GM18951 (cell line): ENCODE results near the gene LINGO1.

Source experiments
- POLR2A ChIP-seq: IDR thresholded peaks from 4 replicates; pipeline ENCODE4 v1.6.1; 2011; ENCODE audit warnings: mild to moderate bottlenecking; ENCODE audit not compliant: insufficient read length, insufficient read depth; ENCODE audit errors: extremely low read depth
- in situ Hi-C: fragments of 300-500 bp; cut with MboI; formaldehyde crosslinking; loops from one replicate; pipeline ENCODE4 v1.12.0; 2022; ENCODE audit warnings: low sequenced_read_pairs, mixed read lengths, inconsistent platforms; ENCODE audit not compliant: unreplicated experiment

LINGO1 gene

DNA sequence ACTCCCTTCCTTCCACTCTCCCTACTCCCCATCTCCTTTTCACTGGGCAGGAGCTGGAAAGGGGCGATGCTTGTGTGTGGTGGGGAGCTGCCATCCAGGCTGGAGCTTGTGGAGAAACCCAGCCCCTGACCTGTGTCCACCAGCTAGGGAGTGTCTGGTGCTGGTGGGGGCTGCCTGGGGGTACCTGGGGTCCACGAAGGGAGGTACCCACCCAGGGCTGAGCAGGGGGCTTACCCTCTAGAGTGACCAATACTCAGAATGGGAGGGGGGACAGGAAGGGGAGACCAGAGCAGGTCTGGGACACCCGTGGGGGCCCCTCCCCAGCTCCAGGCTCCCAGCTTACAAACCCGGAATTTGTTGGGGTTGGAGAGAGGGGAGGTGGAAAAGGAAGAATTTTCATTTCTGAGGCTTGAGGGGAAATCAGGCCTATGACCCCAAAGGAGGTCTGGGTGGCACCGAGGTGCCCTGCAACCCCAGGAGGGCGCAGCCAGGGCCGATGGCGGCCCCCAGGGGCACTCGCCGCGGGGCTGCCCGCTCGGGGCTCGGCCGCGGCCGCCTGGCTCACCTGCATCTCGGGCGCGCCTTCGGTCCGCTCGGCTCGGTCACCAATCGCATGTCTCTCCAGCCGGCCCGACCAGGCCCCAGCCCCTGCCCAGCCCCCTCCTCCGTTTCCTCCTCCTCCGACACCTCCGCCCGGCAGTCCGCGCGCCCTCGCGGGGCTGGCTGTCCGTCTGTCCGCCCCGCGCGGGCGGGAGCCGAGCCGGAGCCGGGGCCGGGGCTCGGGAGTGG is 773 bp downstream of the LINGO1 start:
- in situ Hi-C loops: no loop called here
- TF ChIP-seq POLR2A: no peak

DNA sequence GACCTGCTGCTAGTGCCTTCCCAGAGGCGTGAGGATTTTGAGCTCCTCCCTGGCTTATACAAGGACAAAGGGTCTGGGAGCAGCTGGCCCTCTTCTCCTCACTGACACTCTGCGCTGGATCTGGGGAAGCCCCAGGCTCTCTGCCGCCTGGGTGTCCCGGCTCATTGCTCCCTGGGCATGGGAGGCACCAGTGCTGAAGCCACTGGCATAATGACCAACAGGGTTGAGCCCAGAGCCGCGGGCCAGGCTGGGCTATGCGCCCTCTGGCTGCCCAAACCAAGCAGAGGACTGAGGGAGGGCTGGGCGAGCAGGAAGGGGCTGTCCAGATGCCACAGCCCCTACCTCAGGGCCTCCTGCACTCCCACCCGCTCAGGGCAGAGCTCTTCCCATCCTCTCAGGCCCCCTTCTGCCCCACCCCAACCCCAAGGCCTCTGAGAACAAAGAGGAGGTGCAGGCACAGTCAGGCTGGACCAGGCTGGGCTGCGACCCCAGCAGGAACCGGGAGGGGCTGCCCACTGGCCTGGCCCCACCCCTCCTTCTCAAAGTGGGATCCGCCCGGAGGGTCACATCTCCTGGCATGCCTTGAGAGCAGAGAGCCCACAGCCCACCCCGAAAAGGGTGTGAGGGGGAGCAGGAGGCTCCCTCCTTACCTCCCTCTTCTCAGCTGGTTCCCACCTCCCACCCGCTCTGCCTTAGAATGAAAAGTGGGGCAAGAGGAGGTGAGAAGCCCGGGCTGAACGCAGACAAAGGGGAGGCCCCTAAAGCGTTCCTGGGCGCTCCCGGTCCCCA is 1.6 kb downstream of the LINGO1 start:
- no peak for TF ChIP-seq POLR2A
- in situ Hi-C loops: no loop called here

DNA sequence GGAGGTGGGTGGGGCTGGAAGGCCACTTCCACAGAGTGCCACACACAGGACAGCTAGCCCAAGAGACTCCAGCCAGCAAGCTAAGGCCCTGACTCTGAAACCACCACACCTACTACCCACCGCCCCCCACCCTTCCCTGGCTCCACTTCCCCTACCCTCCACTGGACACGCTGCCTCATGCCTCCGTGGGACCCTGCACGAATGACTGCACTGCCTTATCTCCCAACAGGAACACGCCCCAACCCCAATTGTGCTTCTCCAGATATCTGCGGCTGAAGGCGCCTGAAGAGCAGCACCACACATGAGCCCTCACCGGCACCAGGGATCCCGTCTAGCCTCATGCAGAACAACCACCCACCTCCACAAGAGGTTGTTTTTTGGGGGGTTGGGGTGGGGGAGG is 2.7 kb downstream of the LINGO1 start:
- in situ Hi-C loops: no loop called here
- TF ChIP-seq POLR2A: no peak

DNA sequence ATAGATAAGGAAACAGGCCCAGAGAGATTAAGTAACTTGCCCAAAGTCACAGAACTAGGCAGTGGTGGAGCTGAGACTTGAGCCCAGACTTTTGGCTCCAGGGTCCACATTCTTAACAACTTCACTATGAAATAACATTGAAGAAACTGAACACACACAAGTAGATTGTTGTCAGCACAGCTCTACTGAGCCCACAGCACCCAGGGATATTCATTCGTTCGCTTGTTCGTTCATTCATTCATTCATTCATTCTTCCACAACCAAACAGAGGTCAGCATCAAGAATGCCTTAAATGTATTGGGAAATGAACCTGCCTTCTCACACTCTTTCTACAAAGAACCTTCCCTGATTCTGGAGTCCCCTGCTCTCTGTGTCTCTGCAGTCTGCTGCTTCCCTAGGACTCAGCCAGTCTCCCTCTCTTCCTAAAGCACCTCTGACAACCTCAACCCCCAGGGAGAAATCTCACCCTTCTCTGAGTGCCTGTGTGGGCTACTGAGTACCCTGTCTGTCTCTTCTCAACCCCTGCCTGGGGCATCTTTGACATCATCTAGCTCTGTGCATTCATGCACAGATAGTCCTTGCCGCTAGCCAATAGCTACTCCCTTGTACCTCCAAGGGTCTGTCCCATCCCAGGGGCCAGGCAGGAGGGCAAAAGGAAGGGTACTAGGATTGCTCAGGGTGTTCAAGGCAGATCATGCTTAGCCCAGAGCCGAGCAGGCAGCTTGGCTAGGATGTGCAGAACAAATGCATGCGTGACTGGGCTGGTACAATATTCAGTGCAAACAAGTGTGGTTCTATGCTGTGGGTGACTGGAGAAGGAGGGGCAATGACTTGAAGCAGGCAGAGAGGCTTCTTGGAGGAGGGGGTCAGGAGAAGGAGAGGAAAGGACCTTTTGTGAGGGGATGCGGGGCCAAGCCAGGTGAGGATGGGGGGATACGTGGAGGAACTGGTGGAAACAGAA is 3.4 kb downstream of the LINGO1 start:
- no peak for TF ChIP-seq POLR2A
- in situ Hi-C loops: no loop called here

DNA sequence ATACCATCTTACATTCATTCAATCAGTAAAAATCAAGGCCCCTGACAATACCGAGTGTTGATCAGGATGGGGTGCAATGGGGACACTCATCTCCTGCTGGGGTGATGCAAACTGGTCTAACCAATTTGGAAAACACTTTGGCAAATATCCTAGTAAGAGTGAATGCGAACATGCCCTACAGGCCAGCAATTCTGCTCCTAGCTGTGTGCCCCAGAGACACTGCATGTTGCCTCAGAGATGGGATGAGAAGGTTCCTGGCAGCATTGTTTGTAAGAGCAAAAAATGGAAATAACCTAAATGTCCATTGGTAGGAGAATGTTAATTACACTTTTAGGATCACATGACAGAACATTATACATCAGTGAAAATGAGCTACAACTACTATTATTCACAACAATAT is 4.7 kb downstream of the LINGO1 start:
- no peak for TF ChIP-seq POLR2A
- in situ Hi-C loops: no loop called here

DNA sequence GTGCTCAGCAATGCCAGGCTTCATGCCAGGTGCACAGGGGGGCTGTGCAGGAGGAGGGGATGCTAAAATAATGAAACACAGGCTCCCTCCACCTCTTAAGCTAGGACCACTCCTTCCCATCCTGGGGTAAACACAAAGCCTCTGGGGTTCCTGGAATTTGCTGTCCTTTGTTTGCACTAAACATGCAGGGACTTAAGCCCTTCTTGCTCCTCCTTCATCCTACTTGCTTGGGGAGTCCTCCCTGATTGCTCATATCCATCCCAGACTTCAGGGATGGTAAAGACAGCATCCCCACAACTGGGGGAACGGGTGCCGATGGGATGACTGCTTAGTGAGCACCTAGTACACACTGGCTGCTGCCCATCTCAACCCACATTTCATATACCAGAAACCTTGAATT is 5.1 kb downstream of the LINGO1 start:
- no peak for TF ChIP-seq POLR2A
- in situ Hi-C loops: no loop called here

DNA sequence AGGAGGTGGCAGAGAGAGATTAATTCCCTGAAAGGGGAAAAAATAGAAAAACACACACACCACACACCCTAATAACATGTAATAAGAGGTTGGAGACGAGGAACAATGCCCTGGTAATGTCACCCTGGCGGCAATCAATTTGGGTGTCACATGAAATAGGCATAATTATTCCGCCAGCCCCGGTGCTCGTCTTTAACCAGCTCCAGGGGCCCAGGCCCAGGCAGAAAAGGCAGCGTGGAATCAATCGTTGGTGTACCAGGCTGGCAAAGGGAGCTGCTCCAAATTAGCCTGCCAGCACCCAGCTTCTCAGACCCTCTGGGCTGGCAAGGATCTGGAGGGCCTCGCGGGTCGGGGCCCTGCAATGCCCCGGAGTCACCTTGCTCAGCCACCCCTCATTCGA is 5.6 kb downstream of the LINGO1 start:
- no peak for TF ChIP-seq POLR2A
- in situ Hi-C loops: no loop called here

DNA sequence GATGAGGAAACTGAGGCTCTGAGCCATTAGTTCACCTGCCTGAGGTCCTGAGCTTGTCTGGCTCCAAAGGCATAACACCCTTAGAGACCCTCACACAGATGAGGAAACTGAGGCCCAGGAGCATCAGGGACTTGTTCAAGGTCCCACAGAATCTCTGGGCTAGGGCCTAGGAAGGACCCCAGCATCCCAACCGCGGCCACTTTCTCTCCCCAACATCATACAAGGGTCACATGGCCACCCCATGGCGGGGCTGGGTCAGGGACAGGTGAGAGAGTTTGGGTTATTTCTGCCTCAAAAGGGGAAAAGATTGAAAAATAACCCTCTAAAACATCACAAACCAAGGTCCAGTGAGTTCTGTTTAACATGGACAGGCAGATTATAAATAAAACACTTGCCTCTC is 6.7 kb downstream of the LINGO1 start:
- in situ Hi-C loops: no loop called here
- no peak for TF ChIP-seq POLR2A

DNA sequence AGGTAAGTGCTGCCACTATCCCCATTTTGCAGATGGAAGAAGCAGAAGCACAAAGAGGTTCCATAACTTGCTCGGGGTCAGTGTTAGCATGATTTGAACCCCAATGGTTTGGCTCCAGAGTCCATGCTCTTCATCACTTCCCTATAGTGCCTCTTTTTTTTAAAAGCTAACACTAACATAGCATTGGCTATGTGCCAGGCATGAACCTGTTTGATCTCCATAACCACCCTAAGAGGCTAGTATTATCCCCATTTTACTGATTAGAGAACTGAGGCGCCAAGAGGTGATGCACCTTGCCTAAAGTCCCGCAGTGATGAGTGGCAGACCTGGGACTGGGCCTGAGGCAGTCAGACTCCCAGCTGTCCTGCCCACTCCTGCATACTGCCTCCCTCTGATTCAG is 7.3 kb downstream of the LINGO1 start:
- in situ Hi-C loops: no loop called here
- no peak for TF ChIP-seq POLR2A

DNA sequence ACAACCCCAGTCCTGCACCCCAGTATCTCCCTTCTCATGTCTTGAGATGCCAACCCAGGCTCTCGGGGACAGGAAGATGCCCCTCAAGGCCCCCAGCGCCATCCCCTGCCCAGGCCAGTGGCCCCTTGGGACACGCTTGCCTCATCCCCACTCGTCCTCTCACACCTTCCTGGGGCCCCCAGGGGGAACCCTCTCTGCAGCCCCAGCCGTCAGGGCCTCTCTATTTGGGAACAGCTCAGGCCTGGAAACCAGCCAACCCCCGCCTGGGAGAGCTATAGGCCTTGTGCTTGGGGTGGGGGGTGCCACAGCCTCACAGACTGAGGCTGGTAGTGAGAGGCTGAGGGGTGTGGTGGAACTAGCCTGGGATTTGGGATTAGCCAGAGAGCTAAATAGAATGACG is 7.8 kb downstream of the LINGO1 start:
- TF ChIP-seq POLR2A: no peak
- in situ Hi-C loops: no loop called here

DNA sequence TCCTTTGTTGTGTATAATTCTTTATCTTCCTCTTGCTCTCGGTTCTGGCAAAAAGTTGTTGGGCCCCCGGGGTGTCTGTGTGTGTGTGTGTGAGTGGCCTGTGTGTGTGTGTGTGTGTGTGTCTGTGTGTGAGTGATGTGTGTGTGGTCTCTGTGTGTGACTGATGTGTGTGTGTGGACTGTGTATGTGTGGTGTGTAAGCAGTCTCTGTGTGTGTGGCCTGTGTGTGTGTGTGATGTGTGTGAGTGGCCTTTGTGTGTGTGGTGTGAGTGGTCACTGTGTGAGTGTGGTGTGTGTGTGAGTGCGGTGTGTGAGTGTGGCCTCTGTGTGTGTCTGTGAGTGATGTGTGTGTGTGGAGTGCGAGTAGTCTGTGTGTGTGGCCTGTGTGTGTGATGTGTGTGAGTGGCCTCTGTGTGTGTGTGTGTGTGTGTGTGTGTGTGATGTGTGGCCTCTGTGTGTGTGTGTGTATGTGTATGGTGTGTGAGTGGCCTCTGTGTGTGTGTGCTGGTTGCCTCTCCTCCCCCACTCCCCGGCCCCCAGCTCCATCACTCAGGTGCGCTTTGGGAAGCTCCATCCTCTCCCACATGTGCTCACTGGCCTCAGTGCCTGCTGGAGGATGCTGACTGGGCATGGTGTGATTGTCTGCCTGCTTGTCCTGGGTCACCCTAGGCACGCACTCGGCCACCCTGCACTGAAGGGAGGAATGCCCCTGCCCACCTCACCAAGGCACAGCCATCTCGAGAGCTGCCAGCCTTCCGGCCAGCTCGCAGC is 8.8 kb downstream of the LINGO1 start:
- no peak for TF ChIP-seq POLR2A
- in situ Hi-C loops: no loop called here

DNA sequence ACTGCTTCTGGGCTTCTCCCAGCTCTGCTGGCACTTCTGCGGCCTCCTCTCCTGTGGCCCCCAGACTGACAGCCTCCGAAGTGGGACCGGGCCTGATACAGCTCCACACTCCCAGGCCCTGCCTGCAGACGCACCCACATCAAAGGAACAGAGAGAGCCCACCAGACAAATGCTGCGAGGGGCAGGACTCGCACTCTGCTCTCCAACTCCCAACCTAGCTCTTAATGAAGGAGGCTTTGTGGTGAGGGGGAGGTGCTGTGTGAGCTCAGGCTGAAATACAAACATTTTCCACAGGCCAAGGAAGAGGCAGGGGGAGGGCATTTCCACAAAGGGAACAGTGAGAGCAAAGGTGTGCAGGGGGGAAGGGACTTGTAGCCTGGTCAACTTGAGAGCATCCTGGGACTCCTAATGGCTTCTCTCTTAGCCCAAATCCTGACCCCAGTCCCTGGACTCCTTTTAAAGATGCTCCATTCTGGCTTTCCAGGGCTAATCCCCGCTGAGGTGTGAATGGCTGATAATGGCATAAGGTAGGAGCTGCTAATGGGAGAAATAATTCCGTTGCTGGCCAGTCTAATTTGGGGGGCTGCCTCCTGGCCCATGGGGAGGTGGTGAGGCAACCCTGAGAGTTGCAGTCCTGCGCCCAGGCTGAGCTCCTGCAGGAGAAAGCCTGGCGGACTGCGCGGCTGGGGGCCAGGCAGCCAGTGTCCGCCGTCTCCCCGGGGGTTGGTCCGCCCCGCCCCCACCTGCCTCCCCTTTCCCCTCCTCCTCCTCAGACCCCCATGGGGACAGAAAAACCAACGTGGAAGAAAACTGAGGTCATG is 9.6 kb downstream of the LINGO1 start:
- in situ Hi-C loops: no loop called here
- no peak for TF ChIP-seq POLR2A
